Measurements from ENCODE around the gene RAD1. TPM values are rescaled to one million over a fixed set of nuclear protein-coding genes. Genes with fewer than 3 reads are reported as not detected.
A peak's percentile ranks its signal among the peaks of the same experiment; 100 is the strongest.

RAD1 gene
- total RNA-seq, 4 donors from 2014 or later: 4.6 to 27.7 (median 19.0) TPM

DNA sequence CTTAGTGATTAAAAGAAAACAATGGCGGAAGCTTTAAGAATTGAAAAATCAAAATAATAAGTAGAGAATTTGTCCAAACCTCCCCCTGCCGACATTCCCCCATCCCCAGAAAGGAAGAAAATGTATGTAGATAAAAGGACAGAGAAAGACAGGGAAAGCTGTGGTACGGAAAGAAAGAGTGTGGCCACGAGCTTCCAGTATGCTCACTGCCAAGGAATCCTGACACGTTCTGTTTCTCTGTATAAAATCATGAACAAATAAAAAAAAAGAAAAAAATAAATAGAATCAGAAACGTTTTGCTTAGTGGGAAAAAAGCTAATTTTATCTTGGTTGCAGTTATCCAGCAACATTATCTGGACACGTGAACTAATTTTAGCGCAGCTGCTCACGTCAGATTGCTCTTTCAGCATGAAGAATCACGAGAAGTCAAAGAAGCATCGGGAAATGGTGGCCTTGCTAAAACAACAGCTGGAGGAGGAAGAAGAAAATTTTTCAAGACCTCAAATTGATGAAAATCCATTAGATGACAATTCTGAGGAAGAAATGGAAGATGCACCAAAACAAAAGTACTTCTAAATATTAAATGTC, 29.2 kb upstream of the RAD1 start:
- no peak overlapping the region for H3K27ac ChIP-seq
- no peaks in the 10 kb centered on the region for H3K4me1 ChIP-seq
- TF ChIP-seq, protein P1, sequence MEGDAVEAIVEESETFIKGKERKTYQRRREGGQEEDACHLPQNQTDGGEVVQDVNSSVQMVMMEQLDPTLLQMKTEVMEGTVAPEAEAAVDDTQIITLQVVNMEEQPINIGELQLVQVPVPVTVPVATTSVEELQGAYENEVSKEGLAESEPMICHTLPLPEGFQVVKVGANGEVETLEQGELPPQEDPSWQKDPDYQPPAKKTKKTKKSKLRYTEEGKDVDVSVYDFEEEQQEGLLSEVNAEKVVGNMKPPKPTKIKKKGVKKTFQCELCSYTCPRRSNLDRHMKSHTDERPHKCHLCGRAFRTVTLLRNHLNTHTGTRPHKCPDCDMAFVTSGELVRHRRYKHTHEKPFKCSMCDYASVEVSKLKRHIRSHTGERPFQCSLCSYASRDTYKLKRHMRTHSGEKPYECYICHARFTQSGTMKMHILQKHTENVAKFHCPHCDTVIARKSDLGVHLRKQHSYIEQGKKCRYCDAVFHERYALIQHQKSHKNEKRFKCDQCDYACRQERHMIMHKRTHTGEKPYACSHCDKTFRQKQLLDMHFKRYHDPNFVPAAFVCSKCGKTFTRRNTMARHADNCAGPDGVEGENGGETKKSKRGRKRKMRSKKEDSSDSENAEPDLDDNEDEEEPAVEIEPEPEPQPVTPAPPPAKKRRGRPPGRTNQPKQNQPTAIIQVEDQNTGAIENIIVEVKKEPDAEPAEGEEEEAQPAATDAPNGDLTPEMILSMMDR (IDR thresholded peaks at IDR 0.05): no peak
- no peak for TF ChIP-seq POLR2A (IDR thresholded peaks at IDR 0.05)
- DNase-seq: no peak
- WGBS, 2 donors: 89% methylated on average over 11 of the region's 11 CpGs
- intact Hi-C loops (cut with DNase I): no loop called here
- H3K4me3 ChIP-seq: no peak overlapping the region
- no peaks in the 10 kb centered on the region for H3K9me3 ChIP-seq
- H3K27me3 ChIP-seq: no peaks in the 10 kb centered on the region
- H3K36me3 ChIP-seq: peaks cover 0 to 99% (median 20%) of the 10 kb centered on the region in 3 donors

DNA sequence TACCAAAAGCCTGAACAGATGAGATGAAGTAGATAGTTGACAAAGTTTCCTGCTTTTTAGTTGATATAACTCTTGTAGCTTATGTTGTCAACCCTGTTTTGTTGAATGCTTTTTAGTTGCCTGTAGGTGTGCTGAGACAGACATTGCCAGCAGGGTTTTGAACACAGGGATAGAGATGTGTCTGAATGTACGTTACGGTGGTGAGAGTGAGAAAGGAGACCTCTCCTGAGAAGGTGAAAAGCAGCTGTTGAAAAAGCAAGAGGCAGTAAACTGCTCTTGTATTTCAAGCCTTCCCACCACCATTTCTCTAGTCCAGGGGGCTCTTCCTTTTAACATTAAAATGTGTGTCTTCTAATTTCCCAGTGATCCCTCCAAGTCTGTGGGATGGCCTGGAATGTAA, 28.7 kb upstream of the RAD1 start:
- no peak for TF ChIP-seq POLR2A (IDR thresholded peaks at IDR 0.05)
- TF ChIP-seq, protein P1 (IDR thresholded peaks at IDR 0.05): no peak
- 100% methylated on average over 2 of the region's 2 CpGs for WGBS, 2 donors
- H3K27ac ChIP-seq: no peak overlapping the region
- intact Hi-C loops (cut with DNase I): no loop called here
- H3K9me3 ChIP-seq: no peaks in the 10 kb centered on the region
- DNase-seq: no peak
- no peaks in the 10 kb centered on the region for H3K4me1 ChIP-seq
- H3K27me3 ChIP-seq: no peaks in the 10 kb centered on the region
- peaks cover 0 to 99% (median 20%) of the 10 kb centered on the region in 3 donors for H3K36me3 ChIP-seq
- no peak overlapping the region for H3K4me3 ChIP-seq

DNA sequence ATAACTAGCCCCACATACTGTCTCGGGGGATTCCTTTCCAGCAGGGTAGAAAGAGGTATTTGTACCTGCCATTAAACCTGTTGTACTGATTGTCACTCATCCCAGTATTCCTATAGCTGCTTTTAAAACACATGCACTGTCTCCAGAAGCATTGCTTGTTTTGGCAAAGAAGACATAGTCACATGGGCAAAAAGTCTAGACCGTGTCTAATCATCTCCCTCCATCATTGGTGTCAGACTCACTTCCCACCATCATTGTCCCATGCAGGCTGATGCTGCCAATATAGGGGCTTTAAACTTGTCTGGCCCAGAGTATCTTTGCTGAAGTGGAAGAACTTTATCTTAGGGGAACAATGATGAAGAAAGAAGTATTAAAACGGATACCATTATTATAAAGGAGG, 26.6 kb upstream of the RAD1 start:
- Histone ChIP-seq H3K4me3 (no peak overlapping the region), H3K27ac (no peak overlapping the region), H3K9me3 (no peaks in the 10 kb centered on the region), H3K36me3 (peaks cover 2 to 100% (median 20%) of the 10 kb centered on the region in 3 donors), H3K4me1 (no peaks in the 10 kb centered on the region), H3K27me3 (no peaks in the 10 kb centered on the region)
- WGBS, 2 donors: 83 to 92% methylated on average over 3 of the region's 3 CpGs
- TF ChIP-seq, protein P1 (IDR thresholded peaks at IDR 0.05): no peak
- no peak for TF ChIP-seq POLR2A (IDR thresholded peaks at IDR 0.05)
- intact Hi-C loops (cut with DNase I): no loop called here
- no peak for DNase-seq

DNA sequence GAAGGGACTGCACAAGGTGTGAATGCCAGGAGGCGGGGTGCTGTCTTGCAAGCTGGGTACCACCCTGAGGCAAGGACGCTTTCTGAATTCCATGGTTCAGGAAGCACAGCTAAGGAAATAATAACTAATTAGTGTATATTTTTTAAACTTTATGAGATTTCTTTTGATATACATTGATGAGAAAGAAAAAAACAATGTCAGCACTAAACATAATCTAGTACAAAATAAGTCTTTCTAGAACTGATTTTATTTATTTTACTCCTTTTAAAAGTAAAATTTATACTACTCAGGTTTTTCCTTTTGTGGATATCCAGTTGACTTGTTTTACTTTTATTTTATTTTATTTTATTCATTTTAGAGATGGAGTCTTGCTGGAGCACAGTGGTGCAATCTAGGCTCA, 17.6 kb upstream of the RAD1 start:
- Histone ChIP-seq H3K27me3 (no peaks in the 10 kb centered on the region), H3K36me3 (peaks cover 0 to 45% (median 6%) of the 10 kb centered on the region in 3 donors), H3K9me3 (no peaks in the 10 kb centered on the region), H3K27ac (no peak overlapping the region), H3K4me1 (peaks cover 11 to 44% (median 20%) of the 10 kb centered on the region in 3 donors), H3K4me3 (no peak overlapping the region)
- 88 to 90% methylated on average over 2 of the region's 2 CpGs for WGBS, 2 donors
- DNase-seq: no peak
- intact Hi-C loops (cut with DNase I): no loop called here
- TF ChIP-seq POLR2A (IDR thresholded peaks at IDR 0.05): no peak

DNA sequence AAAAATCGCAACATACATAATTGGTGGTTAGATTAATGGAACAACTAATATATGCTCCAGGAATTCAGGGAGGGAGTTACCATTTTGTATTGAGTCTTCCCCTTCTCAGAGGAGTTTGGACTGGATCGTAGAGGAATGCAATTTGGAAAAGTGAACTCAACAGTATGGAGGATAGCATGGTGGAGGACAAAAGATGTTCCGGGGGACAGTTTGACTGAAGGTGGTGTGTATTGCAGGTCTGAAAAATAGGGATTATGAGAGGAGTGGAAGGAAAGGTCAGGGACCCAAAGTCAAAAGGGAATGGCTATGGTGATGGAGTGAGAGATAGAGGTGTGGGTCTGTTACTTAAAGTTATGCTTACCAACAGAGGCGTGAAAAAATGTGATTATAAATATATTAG, 15.6 kb upstream of the RAD1 start:
- Histone ChIP-seq H3K9me3 (no peaks in the 10 kb centered on the region), H3K27me3 (no peaks in the 10 kb centered on the region), H3K4me3 (peak overlapping the region; percentile 82 to 95 (median 88)), H3K27ac (peak overlapping the region in 3 of 4 donors; percentile 98 to 99 (median 98)), H3K36me3 (peaks cover 0 to 39% (median 0%) of the 10 kb centered on the region in 3 donors), H3K4me1 (peaks cover 11 to 44% (median 20%) of the 10 kb centered on the region in 3 donors)
- no peak for DNase-seq
- intact Hi-C loops (cut with DNase I): no loop called here
- WGBS, 2 donors: 58 to 67% methylated on average over 4 of the region's 4 CpGs
- TF ChIP-seq, protein P1 (IDR thresholded peaks at IDR 0.05): no peak
- no peak for TF ChIP-seq POLR2A (IDR thresholded peaks at IDR 0.05)
